HAP-1 (cell line): Measurements from ENCODE around the gene FUZ.

Experiments used
- DNase-seq, 2 experiments: peaks; one replicate each; pipeline ENCODE4 v3.0.0-alpha.2; 2016 to 2020; ENCODE audit warnings: low spot score in 2 of 2
- H3K27me3 ChIP-seq: fragments of 250-450 bp; sonication (Bioruptor Pico); 2 replicates; pipeline ENCODE4 v1.5.1; 2020; ENCODE audit warnings: low read depth, mild to moderate bottlenecking, moderate library complexity
- H3K36me3 ChIP-seq: fragments of 250-450 bp; sonication (Bioruptor Pico); replicated peaks from 2 replicates; pipeline ENCODE4 v1.5.1; 2020; ENCODE audit warnings: mild to moderate bottlenecking
- H3K4me1 ChIP-seq: fragments of 250-450 bp; sonication (Bioruptor Pico); 2 replicates; pipeline ENCODE4 v1.5.1; 2020; ENCODE audit warnings: mild to moderate bottlenecking
- H3K4me3 ChIP-seq: fragments of 250-450 bp; sonication (Bioruptor Pico); 2 replicates; pipeline ENCODE4 v1.5.1; 2020; ENCODE audit warnings: mild to moderate bottlenecking, moderate library complexity
- H3K9me3 ChIP-seq: fragments of 250-450 bp; sonication (Bioruptor Pico); 2 replicates; pipeline ENCODE4 v1.5.1; 2020; ENCODE audit warnings: mild to moderate bottlenecking, moderate library complexity
- in situ Hi-C: fragments of 300-500 bp; cut with MboI; formaldehyde crosslinking; loops from 3 replicates; pipeline ENCODE4 v1.14.3; 2020; ENCODE audit warnings: low sequenced_read_pairs, inconsistent platforms, mixed read lengths

The FUZ gene

DNA sequence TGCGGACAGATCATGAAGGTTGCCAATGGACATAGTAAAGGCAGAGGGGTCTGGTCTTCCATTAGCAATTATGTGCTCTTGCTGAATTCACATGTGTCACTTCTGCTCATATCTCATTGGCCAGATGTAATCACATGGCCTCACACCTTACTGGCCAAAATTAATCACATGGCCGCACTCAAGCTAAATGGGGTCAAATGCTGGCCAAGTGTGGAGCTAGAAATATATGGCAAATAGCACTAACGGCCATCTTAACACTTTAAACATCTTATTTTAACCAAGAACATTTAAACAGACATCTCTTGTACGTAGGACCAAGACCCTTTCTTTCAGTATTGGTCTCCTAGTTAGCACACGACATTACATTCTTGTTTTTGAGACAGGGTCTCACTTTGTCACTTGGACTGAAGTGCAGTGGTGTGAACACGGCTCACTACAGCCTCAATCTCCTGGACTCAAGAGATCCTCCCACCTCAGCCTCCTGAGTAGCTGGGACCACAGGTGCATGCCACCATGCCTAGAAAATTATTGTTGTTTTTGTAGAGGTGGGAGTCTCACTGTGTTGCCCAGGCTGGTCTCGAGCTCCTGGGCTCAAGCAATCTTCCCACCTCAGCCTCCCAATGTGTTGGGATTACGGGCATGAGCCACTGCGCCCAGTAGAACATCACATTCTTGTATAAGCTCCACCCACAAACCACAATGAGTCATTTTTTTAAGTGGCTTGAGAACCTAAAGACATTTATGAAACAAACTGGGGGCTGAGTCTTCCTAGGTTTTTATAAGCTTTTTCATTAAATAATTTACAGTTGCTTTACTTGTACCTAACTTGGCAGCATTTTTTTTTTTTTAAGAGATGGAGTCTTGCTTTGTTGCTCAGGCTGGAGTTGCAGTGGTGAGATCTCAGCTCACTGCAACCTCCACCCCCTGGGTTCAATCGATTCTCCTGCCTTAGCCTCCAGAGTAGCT, 34.9 kb upstream of the FUZ start:
- Histone ChIP-seq H3K36me3 (peaks cover 6% of the 10 kb centered on the region; the same call in 1 of the 2 replicates), H3K4me1 (peaks cover 10% of the 10 kb centered on the region), H3K4me3 (no peak overlapping the region), H3K27me3 (no peaks in the 10 kb centered on the region), H3K9me3 (0 out of 2 replicates have a peak, but pooled peaks cover 4% of the 10 kb centered on the region)
- in situ Hi-C loops: no loop called here
- DNase-seq: peak in 1 of 2 experiments; percentile 36

DNA sequence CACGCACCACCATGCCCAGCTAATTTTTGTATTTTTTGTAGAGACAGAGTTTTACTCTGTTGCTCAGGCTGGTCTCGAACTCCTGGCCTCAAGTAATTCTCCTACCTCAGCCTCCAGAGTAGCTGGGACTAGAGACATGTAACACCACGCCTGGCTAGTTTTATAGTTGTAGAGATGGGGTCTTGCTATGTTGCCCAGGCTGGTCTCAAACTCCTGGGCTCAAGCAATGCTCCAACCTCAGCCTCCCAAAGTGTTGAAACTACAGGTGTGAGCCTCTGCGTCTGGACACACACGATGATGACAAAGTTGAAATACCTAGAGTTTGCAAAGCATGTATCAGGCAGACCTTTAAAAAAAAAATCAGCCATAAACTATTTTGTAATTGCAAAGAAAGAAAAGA, 33.3 kb upstream of the FUZ start:
- in situ Hi-C loops: no loop called here
- H3K9me3 ChIP-seq: 0 out of 2 replicates have a peak, but pooled peaks cover 4% of the 10 kb centered on the region
- no peak overlapping the region for H3K4me3 ChIP-seq
- DNase-seq: no peak
- H3K36me3 ChIP-seq: no peaks in the 10 kb centered on the region; the same call in 1 of the 2 replicates
- H3K4me1 ChIP-seq: no peaks in the 10 kb centered on the region; the same call in none of the 2 replicates
- H3K27me3 ChIP-seq: no peaks in the 10 kb centered on the region

DNA sequence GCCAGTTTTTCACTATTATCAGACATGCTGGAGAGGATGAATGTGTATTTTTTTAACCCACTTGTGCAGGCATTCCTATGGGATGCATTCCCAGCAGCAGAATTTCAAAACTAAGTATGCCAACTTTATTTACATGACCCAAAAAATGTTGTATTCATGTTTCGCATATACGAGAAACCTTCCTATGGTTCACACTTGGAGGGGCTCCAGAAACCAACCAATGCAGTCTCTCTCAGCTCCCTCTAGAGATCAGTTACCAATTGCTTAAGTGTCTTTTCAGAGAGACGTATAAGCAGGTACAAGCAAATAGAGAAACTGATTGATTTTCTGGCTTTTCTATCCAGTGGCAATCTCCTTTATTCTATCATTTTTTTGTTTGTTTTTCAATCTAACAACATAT, 32.3 kb upstream of the FUZ start:
- Histone ChIP-seq H3K9me3 (0 out of 2 replicates have a peak, but pooled peaks cover 4% of the 10 kb centered on the region), H3K4me1 (no peaks in the 10 kb centered on the region; the same call in none of the 2 replicates), H3K36me3 (no peaks in the 10 kb centered on the region; the same call in none of the 2 replicates), H3K4me3 (no peak overlapping the region), H3K27me3 (no peaks in the 10 kb centered on the region)
- DNase-seq: no peak
- in situ Hi-C loops: no loop called here

DNA sequence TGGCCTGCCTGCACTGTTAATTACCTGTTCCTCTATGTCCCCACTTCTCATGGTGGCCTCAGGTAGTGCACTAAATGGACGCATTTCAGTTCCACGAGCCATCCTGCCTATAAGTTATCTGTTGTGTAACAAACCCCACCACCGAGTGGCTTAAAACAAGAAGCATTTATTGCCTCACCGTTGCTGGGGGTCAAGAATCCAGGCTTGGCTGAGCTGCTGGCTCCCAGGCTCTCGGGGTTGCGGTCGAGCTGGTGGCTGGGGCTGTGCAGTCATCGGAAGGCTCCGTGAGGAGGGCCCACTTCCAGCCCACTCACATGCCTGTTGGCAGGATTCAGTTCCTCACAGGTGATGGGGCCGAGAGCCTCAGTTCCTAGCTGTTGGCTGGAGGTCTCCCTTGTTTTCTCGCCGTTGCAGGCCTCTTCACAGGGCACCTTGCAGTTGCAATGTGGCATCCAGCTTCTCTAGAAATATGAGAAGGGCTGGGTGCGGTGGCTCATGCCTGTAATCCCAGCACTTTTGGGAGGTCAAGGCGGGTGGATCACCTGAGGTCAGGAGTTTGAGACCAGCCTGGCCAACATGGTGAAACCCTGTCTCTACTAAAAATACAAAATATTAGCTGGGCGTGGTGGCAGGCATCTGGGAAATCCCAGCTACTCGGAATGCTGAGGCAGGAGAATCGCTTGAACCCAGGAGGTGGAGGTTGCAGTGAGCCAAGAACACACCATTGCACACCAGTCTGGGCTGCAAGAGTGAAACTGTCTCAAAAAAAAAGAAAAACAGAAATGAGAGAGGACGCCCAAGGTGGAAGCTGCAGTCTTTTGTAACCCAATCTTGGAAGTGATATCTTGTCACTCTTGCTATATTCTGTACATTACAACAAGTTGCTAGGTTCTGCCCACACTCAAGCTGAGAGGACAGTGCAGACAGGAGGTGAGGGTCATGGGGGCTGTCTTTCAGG, 31.3 kb upstream of the FUZ start:
- Histone ChIP-seq H3K9me3 (0 out of 2 replicates have a peak, but pooled peaks cover 4% of the 10 kb centered on the region), H3K27me3 (no peaks in the 10 kb centered on the region), H3K36me3 (peaks cover 7% of the 10 kb centered on the region), H3K4me3 (no peak overlapping the region), H3K4me1 (no peaks in the 10 kb centered on the region; the same call in 1 of the 2 replicates)
- DNase-seq: no peak
- in situ Hi-C loops: no loop called here

DNA sequence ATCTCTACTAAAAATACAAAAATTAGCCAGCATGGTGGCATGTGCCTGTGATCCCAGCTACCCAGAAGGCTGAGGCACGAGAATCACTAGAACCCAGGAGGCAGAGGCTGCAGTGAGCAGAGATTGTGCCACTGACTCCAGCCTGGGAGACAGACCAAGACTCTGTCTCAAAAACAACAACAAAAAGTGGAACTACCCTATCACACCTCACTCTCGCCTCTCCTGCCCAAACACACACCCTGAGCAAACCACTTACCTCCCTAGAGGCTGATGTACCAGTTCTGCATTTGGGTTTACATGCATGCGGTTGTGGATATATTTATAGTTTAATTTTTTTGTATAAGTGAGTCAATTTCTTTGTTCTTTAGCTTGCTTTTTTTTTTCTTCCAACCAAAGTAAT, 30.2 kb upstream of the FUZ start:
- Histone ChIP-seq H3K36me3 (peaks cover 15% of the 10 kb centered on the region), H3K27me3 (no peaks in the 10 kb centered on the region), H3K9me3 (no peaks in the 10 kb centered on the region), H3K4me3 (no peak overlapping the region), H3K4me1 (no peaks in the 10 kb centered on the region; the same call in 1 of the 2 replicates)
- DNase-seq: no peak
- in situ Hi-C loops: no loop called here

DNA sequence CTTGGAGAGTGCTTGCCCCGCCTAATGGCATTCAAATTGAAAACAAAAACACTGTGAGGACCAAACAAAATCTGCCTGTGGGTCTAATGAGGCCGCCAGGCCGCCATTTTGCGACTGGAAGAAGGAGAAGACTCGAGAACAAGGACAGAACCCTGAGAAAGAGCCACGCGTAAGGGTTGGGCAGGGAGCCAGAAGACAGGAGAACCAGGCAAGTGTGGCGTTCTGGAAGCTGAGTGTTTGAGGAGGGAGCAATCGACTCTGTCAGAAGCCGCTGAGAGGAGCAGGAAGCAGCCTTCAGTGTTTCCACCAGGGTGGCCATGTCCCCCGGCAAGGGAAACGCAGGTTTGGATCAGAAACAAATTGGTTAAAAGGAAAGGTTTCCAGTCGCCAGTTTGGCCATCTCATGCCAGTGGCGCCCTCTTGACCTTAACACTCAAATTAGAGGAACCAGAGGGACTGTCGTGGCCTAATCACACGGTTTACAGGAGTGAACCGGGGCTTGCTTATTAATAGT, 27.7 kb upstream of the FUZ start:
- Histone ChIP-seq H3K4me3 (no peak overlapping the region), H3K36me3 (peaks cover 36% of the 10 kb centered on the region), H3K9me3 (no peaks in the 10 kb centered on the region), H3K27me3 (no peaks in the 10 kb centered on the region), H3K4me1 (no peaks in the 10 kb centered on the region)
- DNase-seq: no peak
- in situ Hi-C loops: no loop called here

DNA sequence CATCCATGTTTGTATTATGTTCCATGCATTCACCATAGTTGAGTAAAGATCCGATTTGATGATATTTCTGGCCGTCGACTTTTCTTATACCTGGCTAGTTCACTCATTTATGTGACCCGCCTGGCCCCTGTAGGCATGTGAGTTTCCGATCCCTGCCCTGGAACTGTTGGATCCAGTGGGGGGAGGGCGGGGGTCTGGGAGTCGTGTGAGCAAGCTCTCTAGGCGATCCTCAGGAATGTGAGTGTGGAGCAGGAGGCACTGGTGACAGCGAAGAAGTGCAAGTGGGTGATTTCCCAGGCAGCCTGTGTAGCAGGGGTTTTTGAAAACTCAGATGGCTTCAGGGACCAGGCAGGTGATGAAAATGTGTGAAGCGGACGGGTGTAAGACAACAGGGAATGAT, 27.2 kb upstream of the FUZ start:
- H3K9me3 ChIP-seq: no peaks in the 10 kb centered on the region
- in situ Hi-C loops: no loop called here
- no peaks in the 10 kb centered on the region for H3K27me3 ChIP-seq
- peaks cover 37% of the 10 kb centered on the region for H3K36me3 ChIP-seq
- no peak overlapping the region for H3K4me3 ChIP-seq
- DNase-seq: no peak
- H3K4me1 ChIP-seq: no peaks in the 10 kb centered on the region

DNA sequence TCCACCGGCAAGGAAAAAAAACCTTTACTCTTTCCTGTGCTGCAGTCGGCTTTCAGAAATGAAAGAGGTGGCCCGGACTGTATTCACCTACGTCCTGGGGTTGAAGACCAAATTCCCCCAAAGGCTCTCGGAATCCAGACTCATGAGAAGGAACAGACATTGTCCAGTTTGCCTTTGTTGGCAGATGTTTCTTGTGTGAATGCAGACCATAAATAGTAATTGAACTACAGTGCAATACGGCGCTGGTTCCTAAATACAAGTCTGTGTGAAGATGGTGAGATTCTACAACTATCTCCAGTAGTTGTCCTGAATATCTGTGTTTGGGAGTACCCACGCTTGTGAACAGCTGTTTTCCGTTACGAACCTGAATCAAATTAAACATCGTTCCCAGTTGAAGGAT, 26.6 kb upstream of the FUZ start:
- no peaks in the 10 kb centered on the region for H3K27me3 ChIP-seq
- peaks cover 41% of the 10 kb centered on the region for H3K36me3 ChIP-seq
- H3K4me1 ChIP-seq: no peaks in the 10 kb centered on the region
- no peak overlapping the region for H3K4me3 ChIP-seq
- in situ Hi-C loops: no loop called here
- DNase-seq: no peak
- H3K9me3 ChIP-seq: no peaks in the 10 kb centered on the region

DNA sequence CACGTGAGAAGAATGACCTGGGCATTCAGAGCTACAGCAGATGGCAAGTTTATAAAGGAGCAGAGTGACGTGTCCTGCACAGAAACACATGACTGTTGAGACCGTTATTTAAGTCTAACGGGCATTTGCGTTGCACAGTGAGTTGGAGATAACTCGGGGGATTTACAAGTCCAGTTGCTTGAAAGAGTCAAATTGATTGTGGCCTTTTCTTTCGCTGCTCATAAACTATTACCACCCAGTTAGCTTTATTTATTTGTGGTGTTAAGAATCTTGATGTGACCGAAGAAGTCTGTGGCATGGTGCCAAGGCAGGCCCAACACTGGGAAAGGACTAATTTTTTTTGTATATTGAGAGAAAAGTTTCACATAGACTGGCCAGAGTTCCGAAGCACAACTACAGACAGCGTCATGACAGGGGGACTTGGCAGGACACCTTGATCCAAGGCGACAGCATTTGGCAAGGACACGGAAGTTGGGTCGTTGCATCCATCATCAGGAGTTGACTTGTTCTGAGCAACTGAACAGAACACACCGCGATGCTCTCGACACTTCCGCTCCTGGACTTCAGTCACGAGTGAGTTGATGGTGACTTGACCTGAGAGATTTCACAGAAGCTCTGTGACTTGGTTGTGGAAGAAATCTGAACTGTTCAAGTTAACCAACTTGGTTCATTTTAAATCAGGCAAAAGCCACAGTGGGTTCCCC, 25.9 kb upstream of the FUZ start:
- H3K4me3 ChIP-seq: no peak overlapping the region
- no peaks in the 10 kb centered on the region for H3K4me1 ChIP-seq
- H3K9me3 ChIP-seq: no peaks in the 10 kb centered on the region
- in situ Hi-C loops: no loop called here
- H3K27me3 ChIP-seq: no peaks in the 10 kb centered on the region
- DNase-seq: no peak
- H3K36me3 ChIP-seq: peaks cover 46% of the 10 kb centered on the region

DNA sequence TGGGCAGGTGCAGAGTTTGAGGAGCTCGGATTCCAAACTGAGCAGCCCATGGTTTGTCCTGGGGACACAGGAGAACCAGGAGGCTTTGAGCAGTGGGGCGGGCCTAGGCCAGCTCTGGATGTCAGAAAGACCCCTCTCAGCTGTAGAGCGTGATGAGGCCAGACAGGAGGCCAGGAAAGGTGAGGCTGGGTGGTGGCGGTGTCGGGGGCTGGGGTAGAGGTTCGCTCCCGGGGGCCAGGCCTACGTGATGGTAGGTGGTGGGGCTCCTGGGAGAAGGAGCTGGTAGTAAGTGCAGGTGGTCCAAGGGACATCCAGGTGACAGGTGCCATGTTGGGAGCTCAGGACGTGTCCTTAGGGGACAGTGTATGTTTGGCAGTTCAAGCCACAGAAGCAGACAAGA, 24.3 kb upstream of the FUZ start:
- DNase-seq: no peak
- in situ Hi-C loops: no loop called here
- Histone ChIP-seq H3K27me3 (no peaks in the 10 kb centered on the region), H3K36me3 (peaks cover 57% of the 10 kb centered on the region), H3K4me3 (no peak overlapping the region), H3K9me3 (no peaks in the 10 kb centered on the region), H3K4me1 (no peaks in the 10 kb centered on the region)

DNA sequence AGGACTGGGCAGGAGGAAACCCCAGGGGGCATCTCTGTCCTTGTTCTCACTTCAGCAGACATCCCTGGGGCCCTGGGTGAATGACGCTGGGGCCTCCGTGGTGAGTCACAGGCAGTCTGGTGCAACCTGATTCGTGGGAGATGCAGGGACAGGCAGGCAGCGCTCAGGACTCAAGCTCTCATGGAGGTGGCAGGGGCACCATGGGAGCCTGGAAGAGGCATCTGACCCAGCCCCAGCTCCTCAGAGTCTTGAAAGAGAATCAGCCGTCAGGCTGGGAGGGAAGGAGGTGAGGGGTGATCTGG, 23.9 kb upstream of the FUZ start:
- in situ Hi-C loops: no loop called here
- Histone ChIP-seq H3K36me3 (peaks cover 61% of the 10 kb centered on the region), H3K4me3 (no peak overlapping the region)

DNA sequence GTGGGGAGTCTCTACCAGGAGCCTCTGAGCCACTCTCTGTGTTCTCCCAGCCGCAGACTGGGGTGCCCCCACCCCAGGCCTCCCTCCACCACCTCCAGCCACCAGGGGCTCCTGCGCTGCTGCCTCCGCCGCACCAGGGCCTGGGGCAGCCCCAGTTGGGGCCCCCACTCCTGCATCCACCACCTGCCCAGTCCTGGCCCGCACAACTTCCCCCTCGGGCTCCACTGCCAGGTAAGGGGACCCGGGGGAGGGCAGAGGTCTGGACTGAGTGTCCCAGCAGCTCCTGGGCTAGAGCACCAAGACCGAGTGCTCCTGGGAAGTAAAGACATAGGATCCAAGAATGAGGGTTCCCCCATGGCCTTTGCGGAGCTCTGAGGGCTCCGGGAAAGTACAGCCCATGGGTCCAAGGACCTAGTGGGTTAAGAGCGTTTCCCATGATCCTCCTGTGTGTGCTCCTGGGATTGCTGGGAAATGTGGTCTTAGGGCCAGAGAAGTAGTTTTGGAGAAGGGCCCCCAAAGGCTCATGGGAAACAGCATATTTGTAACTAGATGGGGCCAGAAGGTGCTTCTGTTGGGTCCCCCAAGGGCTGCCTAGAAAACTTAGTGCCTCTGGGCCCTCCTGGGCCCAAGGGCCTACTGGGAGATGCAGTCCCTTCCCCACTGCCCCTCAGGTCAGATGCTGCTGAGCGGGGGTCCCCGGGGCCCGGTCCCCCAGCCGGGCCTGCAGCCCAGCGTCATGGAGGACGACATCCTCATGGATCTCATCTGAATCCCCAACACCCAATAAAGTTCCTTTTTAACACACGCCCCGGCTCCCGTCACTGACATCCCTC, 23.3 kb upstream of the FUZ start:
- in situ Hi-C loops: no loop called here
- no peaks in the 10 kb centered on the region for H3K4me1 ChIP-seq
- peaks cover 66% of the 10 kb centered on the region for H3K36me3 ChIP-seq

More for the DNA sequence above, 23.9 kb upstream of the FUZ start:
- H3K4me1 ChIP-seq: no peaks in the 10 kb centered on the region
- no peaks in the 10 kb centered on the region for H3K27me3 ChIP-seq
- no peaks in the 10 kb centered on the region for H3K9me3 ChIP-seq
- DNase-seq: no peak

More for the DNA sequence above, 23.3 kb upstream of the FUZ start:
- no peaks in the 10 kb centered on the region for H3K27me3 ChIP-seq
- H3K9me3 ChIP-seq: no peaks in the 10 kb centered on the region
- no peak for DNase-seq
- H3K4me3 ChIP-seq: no peak overlapping the region
